SU-DHL-6 (cell line): ENCODE data around the gene LLGL2.

Experiments used
- CTCF ChIP-seq: fragments of 200-600 bp; sonication (generic); IDR thresholded peaks from one replicate; pipeline ENCODE4 v1.5.1; 2017; ENCODE audit warnings: antibody characterized with exemption, mild to moderate bottlenecking, low read length, moderate library complexity; ENCODE audit not compliant: insufficient read depth, poor library complexity, severe bottlenecking
- EZH2phosphoT487 ChIP-seq: fragments of 200-600 bp; sonication (generic), shearing (Covaris generic); conservative IDR thresholded peaks from 2 replicates; pipeline ENCODE4 v1.6.1; 2018; ENCODE audit warnings: mild to moderate bottlenecking, antibody characterized with exemption, low read length, moderate library complexity, mixed read lengths

- TF ChIP-seq CTCF = no peak
- TF ChIP-seq EZH2phosphoT487 = no peak
These were observed 91.1 kb downstream of the LLGL2 start for GRCh38 chr17:75616521-75617122.
